Activated T-helper 1 cell treated with anti-CD3 and anti-CD28 coated beads, Interleukin-12 subunit alpha, Interleukin-12 subunit beta, Interleukin-2, Interleukin-4 antibody, amounts not matched to agents 30 ng/mL and 10 ng/mL and 1 ng/mL, durations not matched to agents 14 hours and 24 hours and 36 hours (primary cell): ENCODE results near the gene ASB16. TPM values are rescaled to one million over a fixed set of nuclear protein-coding genes. Genes with fewer than 3 reads are reported as not detected.
A peak's percentile ranks its signal among the peaks of the same experiment; 100 is the strongest.

Experiments
- DNase-seq: peaks from one replicate; pipeline ENCODE4 v3.0.0; 2021; ENCODE audit warnings: low spot score
- H3K27ac Mint-ChIP-seq: one replicate; pipeline ENCODE4 v1.8.0; 2021; ENCODE audit warnings: mild to moderate bottlenecking, mixed read lengths
- H3K27me3 Mint-ChIP-seq: one replicate; pipeline ENCODE4 v1.8.0; 2022; ENCODE audit warnings: mild to moderate bottlenecking, moderate library complexity, mixed read lengths; ENCODE audit not compliant: insufficient read depth
- H3K36me3 Mint-ChIP-seq: one replicate; pipeline ENCODE4 v1.8.0; 2021; ENCODE audit warnings: low read depth, mixed read lengths
- H3K4me1 Mint-ChIP-seq: one replicate; pipeline ENCODE4 v1.8.0; 2021; ENCODE audit warnings: low read depth, mixed read lengths
- H3K4me3 Mint-ChIP-seq: one replicate; pipeline ENCODE4 v1.8.0; 2021; ENCODE audit warnings: mild to moderate bottlenecking, moderate library complexity, mixed read lengths
- H3K9me3 Mint-ChIP-seq: one replicate; pipeline ENCODE4 v1.8.0; 2021; ENCODE audit warnings: mixed read lengths
- intact Hi-C: fragments of 100-400 bp; cut with micrococcal nuclease; formaldehyde crosslinking; loops from one replicate; pipeline ENCODE4 v1.15.1; 2024
- total RNA-seq: library from RNA; stranded (reverse); gene quantifications from 2 replicates; pipeline ENCODE4 v1.2.3, GENCODE V29; 2022

The ASB16 gene
- total RNA-seq, 1 donor from 2014 or later: 0.31 TPM

DNA sequence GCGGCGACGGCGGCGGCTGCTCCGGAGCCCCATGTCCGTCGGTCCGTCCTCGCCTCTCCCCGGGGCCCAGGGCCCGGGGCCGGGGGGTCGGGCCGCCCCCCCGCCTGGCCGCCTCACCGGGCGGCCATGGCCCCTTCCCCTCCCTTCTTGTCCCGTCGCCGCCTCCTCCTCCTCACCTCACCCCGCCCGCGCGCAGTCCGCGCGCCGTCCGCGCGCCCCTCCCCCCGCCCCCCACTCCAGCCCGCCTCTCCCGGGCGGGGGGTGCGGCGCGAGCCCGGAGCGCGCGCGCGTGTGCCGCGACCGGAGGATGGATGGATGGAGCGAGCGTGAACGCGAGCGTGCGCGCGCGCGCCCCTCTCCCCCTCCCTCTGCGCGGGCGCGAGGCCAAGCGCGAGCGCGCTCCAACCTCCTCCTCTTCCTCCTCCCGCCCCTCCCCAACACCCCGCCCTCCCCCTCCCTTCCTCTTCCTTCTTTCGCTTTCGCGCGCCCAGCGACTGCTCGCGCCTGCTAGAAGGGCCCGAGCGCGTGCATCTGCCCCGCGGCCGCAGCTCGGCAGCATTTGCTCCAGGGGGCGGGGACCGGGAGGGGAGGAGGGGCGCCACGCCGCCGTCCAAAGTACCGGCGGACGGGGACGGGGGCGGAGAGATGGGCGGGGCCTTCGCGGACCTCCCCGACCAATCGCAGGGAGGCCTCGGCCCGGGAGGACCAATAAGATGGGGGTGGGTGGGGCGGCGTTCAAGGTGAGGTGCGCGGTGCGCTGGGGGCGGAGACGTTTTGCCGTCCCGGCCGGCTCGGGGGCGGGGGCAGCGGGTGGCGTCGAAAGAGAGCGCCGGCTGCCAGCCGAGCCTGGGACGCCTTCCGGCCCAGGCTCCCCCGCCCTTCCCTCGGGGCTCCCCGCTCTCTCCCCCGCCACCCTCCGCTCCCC, 29.3 kb downstream of the ASB16 start, which contains the start of gene ATXN7L3:
Gene ATXN7L3 (minus strand): TSS at position 332 of the 925 bp plus-strand sequence. CDS start 1,814 bp downstream, outside the sequence.
- H3K27ac Mint-ChIP-seq: peak within 1 kb of the TSS; percentile 90
- H3K4me3 Mint-ChIP-seq: peak within 1 kb of the TSS; percentile 94
- H3K9me3 Mint-ChIP-seq: no peaks in the 10 kb centered on the region
- H3K4me1 Mint-ChIP-seq: peaks cover 48% of the 10 kb centered on the region
- peak; percentile 97 for DNase-seq
- no peaks in the 10 kb centered on the region for H3K27me3 Mint-ChIP-seq
- H3K36me3 Mint-ChIP-seq: peaks cover 26% of the 10 kb centered on the region
- intact Hi-C loops: loop anchor here (1.0 kb wide), 5 partner anchors 10 to 194 kb away; partner anchors contain the start of genes SLC25A39 and TMUB2

DNA sequence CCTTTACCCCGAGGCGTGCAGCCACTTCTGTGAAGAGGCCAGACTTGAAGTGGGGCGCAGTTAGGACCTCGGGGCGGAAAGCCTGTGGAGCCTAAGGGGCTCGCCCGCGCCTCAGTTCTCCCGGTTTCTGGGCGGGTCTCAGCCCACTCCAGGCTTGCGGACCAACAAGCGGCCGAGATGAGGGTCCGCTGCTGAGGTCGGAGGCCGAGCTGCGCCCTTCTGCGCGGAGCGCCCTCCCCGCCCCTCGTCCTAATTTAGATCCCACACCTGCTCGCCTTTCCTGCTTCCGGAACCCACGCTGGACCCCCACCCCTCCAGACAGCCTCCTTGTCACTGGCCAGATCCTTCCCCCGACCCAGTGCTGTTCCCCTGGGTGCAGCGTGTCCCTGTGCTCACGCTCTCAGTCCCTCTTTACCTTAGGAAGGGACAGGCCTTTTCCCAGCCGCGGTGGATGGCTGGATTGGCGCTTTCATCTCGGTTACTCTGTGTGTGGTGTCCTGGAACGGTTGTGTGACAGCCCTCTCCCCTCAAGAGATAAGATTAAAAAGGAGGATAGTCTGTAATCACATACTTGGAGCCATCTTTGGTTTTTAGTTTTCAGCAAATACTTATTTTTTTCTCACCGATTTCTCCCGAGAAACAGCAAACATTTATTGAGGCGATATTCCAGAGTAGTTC, 30.1 kb downstream of the ASB16 start:
- intact Hi-C loops: loop anchor here (1.0 kb wide), 5 partner anchors 10 to 194 kb away; partner anchors contain the start of genes SLC25A39 and TMUB2
- Mint-ChIP-seq H3K27ac (peak overlapping the region; percentile 90), H3K4me1 (peaks cover 48% of the 10 kb centered on the region), H3K36me3 (peaks cover 24% of the 10 kb centered on the region), H3K9me3 (no peaks in the 10 kb centered on the region), H3K4me3 (peak overlapping the region; percentile 94), H3K27me3 (no peaks in the 10 kb centered on the region)
- no peak for DNase-seq

GRCh38 chr17:44202756-44203155, 32.3 kb downstream of the ASB16 start:
- Mint-ChIP-seq H3K27ac (peak overlapping the region; percentile 59), H3K27me3 (no peaks in the 10 kb centered on the region), H3K4me3 (peak overlapping the region; percentile 32), H3K4me1 (peaks cover 44% of the 10 kb centered on the region), H3K9me3 (no peaks in the 10 kb centered on the region), H3K36me3 (peaks cover 20% of the 10 kb centered on the region)
- DNase-seq: no peak
- intact Hi-C loops: no loop called here

DNA sequence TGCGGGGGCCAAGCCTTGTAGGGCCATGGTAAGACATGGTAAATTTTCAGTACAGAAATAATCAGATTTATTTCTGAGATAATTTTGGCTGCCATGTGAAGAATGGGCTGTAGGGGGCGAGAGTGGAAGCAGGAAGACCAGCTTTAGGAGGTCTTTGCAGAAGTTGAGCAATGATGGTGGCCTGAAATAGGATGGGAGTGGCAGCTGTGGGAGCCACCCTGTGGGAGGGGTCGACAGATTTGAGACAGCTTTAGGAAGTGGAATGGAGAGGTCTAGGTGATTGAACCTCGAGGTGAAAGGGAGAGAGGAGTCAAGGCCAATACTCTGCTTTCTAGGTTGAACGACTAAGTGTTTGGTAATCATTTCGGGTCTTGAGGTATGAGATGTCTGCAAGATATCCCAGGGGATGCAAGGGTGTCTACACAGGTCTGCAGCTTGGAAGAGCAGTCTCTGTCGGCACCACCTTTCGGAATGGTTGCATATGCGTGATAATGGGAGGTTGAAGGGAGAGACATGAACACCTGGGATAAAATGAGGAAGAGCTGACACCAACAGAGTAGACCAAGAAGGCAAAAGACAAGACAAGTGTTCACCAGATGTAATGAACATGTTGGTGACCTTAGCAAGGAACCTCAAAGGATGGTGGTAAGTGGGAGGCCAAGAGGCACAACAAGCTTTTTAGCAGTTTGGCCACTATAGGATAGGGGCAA, 33.4 kb downstream of the ASB16 start:
- intact Hi-C loops: no loop called here
- DNase-seq: peak; percentile 44
- H3K27me3 Mint-ChIP-seq: no peaks in the 10 kb centered on the region
- peak overlapping the region; percentile 33 for H3K27ac Mint-ChIP-seq
- no peaks in the 10 kb centered on the region for H3K9me3 Mint-ChIP-seq
- H3K36me3 Mint-ChIP-seq: peaks cover 24% of the 10 kb centered on the region
- no peak overlapping the region for H3K4me3 Mint-ChIP-seq
- H3K4me1 Mint-ChIP-seq: peaks cover 45% of the 10 kb centered on the region

GRCh38 chr17:44204441-44204882, 34.0 kb downstream of the ASB16 start:
- Mint-ChIP-seq H3K4me3 (no peak overlapping the region), H3K36me3 (peaks cover 27% of the 10 kb centered on the region), H3K27me3 (no peaks in the 10 kb centered on the region), H3K4me1 (peaks cover 46% of the 10 kb centered on the region), H3K27ac (peak overlapping the region; percentile 36), H3K9me3 (no peaks in the 10 kb centered on the region)
- intact Hi-C loops: no loop called here
- DNase-seq: no peak

GRCh38 chr17:44205962-44206824, 35.7 kb downstream of the ASB16 start:
- Mint-ChIP-seq H3K4me3 (no peak overlapping the region), H3K36me3 (peaks cover 36% of the 10 kb centered on the region), H3K27ac (peak overlapping the region; percentile 6), H3K27me3 (no peaks in the 10 kb centered on the region), H3K9me3 (no peaks in the 10 kb centered on the region), H3K4me1 (peaks cover 46% of the 10 kb centered on the region)
- DNase-seq: no peak
- intact Hi-C loops: no loop called here

DNA sequence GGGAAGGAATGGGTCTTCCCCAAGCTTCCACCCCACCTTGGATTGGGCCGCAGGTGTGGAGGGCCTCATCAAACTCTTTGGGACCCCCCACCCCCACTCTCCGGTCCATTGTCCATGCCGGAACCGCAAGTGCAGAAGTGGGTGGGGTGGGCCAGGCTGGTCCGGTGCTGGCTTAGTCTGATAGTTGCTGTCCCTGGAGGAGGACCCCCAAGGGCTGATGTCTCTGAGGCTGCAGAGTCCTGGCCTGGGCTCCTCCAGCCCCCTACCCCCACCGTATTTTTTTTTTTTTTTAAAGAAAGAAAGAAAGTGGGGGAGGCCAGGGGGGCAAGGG, 36.3 kb downstream of the ASB16 start:
- intact Hi-C loops: no loop called here
- Mint-ChIP-seq H3K9me3 (no peaks in the 10 kb centered on the region), H3K4me3 (no peak overlapping the region), H3K36me3 (peaks cover 42% of the 10 kb centered on the region), H3K27ac (no peak overlapping the region), H3K27me3 (no peaks in the 10 kb centered on the region), H3K4me1 (peaks cover 47% of the 10 kb centered on the region)
- DNase-seq: no peak

DNA sequence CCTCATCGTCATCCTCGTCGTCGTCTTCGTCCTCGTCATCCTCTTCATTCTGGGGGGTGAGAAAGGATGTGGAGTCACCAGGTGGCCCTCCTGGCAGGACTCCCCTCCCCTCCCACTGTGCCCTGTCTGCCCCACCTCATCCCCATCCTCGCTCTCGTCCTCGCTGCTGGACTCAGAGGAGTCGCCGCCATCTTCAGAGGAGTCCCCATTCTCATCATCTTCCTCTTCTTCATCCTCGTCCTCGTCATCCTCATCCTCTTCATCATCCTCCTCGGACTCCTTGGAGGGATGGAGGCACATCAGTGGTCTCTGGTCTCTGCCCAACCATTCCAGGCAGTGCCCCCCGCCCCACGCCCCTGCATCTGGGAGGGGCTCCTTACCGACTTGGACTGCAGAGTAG, 36.8 kb downstream of the ASB16 start:
- Mint-ChIP-seq H3K4me3 (no peak overlapping the region), H3K27me3 (no peaks in the 10 kb centered on the region), H3K4me1 (peaks cover 47% of the 10 kb centered on the region), H3K27ac (no peak overlapping the region), H3K9me3 (no peaks in the 10 kb centered on the region), H3K36me3 (peaks cover 42% of the 10 kb centered on the region)
- intact Hi-C loops: no loop called here
- no peak for DNase-seq

DNA sequence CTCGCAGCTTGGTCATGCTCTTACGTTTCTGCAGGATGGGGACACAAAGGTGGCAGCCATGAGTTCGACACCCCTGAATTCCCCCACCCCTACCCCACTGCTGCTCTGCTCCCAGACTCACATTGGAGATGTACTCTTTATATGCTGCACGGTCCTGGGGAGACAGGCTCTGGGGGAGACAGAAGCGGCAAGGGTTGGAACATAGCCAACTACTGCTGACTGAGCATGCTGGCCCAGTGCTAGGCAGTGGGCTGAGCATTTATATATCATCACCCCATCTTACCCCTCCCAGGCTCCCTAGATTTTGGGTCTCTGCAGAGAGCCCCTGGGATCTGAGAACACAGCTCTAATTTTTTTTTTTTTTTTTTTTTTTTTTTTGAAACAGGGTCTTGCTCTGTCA, 37.2 kb downstream of the ASB16 start:
- H3K27ac Mint-ChIP-seq: no peak overlapping the region
- peaks cover 43% of the 10 kb centered on the region for H3K4me1 Mint-ChIP-seq
- H3K4me3 Mint-ChIP-seq: no peak overlapping the region
- H3K36me3 Mint-ChIP-seq: peaks cover 42% of the 10 kb centered on the region
- no peaks in the 10 kb centered on the region for H3K27me3 Mint-ChIP-seq
- H3K9me3 Mint-ChIP-seq: no peaks in the 10 kb centered on the region
- DNase-seq: no peak
- intact Hi-C loops: no loop called here

DNA sequence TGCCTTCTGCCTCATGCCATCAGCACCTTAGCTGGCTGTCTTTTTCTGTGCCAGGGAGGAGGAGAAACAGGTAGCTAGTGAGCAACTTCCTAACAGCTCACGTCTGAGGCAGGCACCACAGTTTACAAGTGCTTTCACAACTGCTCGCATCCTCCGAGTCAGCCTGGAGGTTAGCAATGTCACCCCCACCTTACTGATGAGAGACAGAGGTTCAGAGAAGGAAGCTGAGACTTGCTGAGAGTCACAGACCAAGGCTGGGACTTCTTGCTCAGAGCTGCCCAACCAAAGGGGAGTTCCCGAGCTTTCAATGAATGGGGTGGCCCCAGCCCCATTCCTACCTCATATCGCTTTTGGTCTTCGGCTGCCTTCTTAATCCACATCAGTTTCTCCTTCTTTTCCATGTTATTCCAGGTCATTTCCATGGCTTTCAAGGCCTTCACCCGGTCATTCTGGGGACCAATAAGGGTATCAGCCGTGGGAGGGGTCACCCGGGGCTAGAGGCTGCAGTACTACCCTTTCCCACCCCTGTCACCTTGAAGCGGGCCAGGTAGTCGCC, 39.4 kb downstream of the ASB16 start:
- DNase-seq: no peak

GRCh38 chr17:44210342-44211192, 40.1 kb downstream of the ASB16 start:
- Mint-ChIP-seq H3K4me1 (peaks cover 33% of the 10 kb centered on the region), H3K36me3 (peaks cover 57% of the 10 kb centered on the region), H3K27ac (peak overlapping the region; percentile 91), H3K27me3 (no peaks in the 10 kb centered on the region), H3K9me3 (no peaks in the 10 kb centered on the region), H3K4me3 (peak overlapping the region; percentile 73)
- intact Hi-C loops: loop anchor here (1.0 kb wide), 4 partner anchors 8 to 135 kb away; partner anchors contain the start of gene GRN
- DNase-seq: peak; percentile 89

More for the DNA sequence above, 39.4 kb downstream of the ASB16 start:
- H3K36me3 Mint-ChIP-seq: peaks cover 54% of the 10 kb centered on the region
- no peaks in the 10 kb centered on the region for H3K9me3 Mint-ChIP-seq
- H3K4me3 Mint-ChIP-seq: peak overlapping the region; percentile 73
- H3K27me3 Mint-ChIP-seq: no peaks in the 10 kb centered on the region
- intact Hi-C loops: loop anchor here (1.0 kb wide), 4 partner anchors 8 to 135 kb away; partner anchors contain the start of gene GRN
- peaks cover 32% of the 10 kb centered on the region for H3K4me1 Mint-ChIP-seq
- H3K27ac Mint-ChIP-seq: peak overlapping the region; percentile 91
